Natural killer cell (primary cell): ENCODE measurements around the gene SMIM45.

ENCODE experiments used
- ATAC-seq, 3 donors: fragments of 150-1000 bp in 2 of 3; fragments of 200-7000 bp in 1 of 3; cut with Tn5 transposase; 1 replicate in 1 of 3; 2 replicates in 2 of 3; pipeline ENCODE4 v1.10.0; 2021; ENCODE audit warnings: mild to moderate bottlenecking in 2 of 3, moderate library complexity in 2 of 3
- DNase-seq, 2 donors: peaks; one replicate each; pipeline versions ENCODE4 v3.0.0 to v3.0.0-alpha.2; 2013 to 2021; ENCODE audit warnings: mixed read lengths in 1 of 2
- H3K27ac ChIP-seq: one replicate; pipeline ENCODE4 v1.5.1; 2013; ENCODE audit warnings: mild to moderate bottlenecking, low read length
- H3K27me3 ChIP-seq: one replicate; pipeline ENCODE4 v1.6.1; 2013; ENCODE audit warnings: low read length; ENCODE audit not compliant: control insufficient read depth, insufficient read depth
- H3K36me3 ChIP-seq: one replicate; pipeline ENCODE4 v1.6.1; 2013; ENCODE audit warnings: low read length; ENCODE audit not compliant: control insufficient read depth, insufficient read depth
- H3K4me1 ChIP-seq: one replicate; pipeline ENCODE4 v1.6.1; 2013; ENCODE audit warnings: low read length; ENCODE audit not compliant: control insufficient read depth, insufficient read depth
- H3K4me3 ChIP-seq: one replicate; pipeline ENCODE4 v1.5.1; 2013; ENCODE audit warnings: low read length
- H3K9me3 ChIP-seq: one replicate; pipeline ENCODE4 v1.6.1; 2013; ENCODE audit warnings: low read length; ENCODE audit not compliant: control insufficient read depth, insufficient read depth
- H3K27ac Mint-ChIP-seq, 2 donors: one replicate each; pipeline ENCODE4 v1.8.0; 2022; ENCODE audit warnings: mild to moderate bottlenecking in 2 of 2, mixed read lengths in 2 of 2, moderate library complexity in 1 of 2
- H3K27me3 Mint-ChIP-seq, 2 donors: one replicate each; pipeline ENCODE4 v1.8.0; 2022; ENCODE audit warnings: low read depth in 2 of 2, mixed read lengths in 2 of 2
- H3K36me3 Mint-ChIP-seq: one replicate; pipeline ENCODE4 v1.8.0; 2022; ENCODE audit warnings: mixed read lengths
- H3K4me1 Mint-ChIP-seq, 2 donors: one replicate each; pipeline ENCODE4 v1.8.0; 2022; ENCODE audit warnings: mixed read lengths in 2 of 2
- H3K4me3 Mint-ChIP-seq: one replicate; pipeline ENCODE4 v1.8.0; 2022; ENCODE audit warnings: mild to moderate bottlenecking, moderate library complexity, mixed read lengths
- H3K9me3 Mint-ChIP-seq, 2 donors: one replicate each; pipeline ENCODE4 v1.8.0; 2022; ENCODE audit warnings: mixed read lengths in 2 of 2
- CTCF ChIP-seq: fragments of 200-600 bp; IDR thresholded peaks from one replicate; pipeline ENCODE4 v1.8.0; 2022; ENCODE audit warnings: antibody characterized with exemption
- WGBS: methylation state at CpG from one replicate; pipeline ENCODE4 v1.1.7; 2013; ENCODE audit warnings: missing lambda C conversion rate; ENCODE audit not compliant: insufficient coverage; 5-methylcytosine and 5-hydroxymethylcytosine counted together
- intact Hi-C: fragments of 100-400 bp; cut with micrococcal nuclease; formaldehyde crosslinking; loops from one replicate; pipeline ENCODE4 v1.14.2; 2022

SMIM45 gene

DNA sequence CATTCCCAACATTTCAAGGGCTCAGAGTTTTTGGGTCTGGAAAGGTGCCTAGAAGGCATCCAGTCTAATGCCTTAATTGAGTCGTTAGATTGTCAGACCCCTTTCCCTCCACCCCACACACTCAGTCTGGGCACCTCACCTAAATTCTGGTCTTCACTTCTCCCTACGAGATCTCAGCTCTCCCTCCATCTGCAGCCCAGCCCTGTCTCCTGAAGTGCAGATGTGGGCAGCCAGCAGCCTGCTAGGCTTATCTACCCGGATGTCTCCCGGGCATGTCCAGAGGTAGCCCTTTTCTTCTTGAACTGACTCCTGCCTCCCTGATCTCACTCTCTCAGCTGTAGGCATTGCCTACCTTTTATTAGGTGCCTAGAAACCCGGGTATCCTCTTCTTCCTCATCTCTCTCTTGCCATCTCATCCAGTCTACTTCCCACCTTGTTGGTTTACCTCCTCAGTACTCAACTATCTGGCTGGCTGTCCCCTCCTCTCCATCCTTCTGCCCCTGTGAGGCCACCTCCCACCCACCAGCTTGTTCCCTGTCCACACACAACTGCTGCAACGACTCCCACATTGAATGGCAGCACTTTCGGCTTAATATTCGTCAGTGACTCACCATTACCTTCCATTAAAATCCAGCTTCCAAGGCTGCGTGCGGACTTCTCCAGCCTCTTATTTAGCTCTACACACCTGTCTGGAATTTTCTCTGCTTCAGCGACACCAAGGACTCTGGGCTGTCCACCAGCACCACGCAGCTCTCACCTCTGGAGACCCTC, 23.5 kb downstream of the SMIM45 start:
- no peaks in the 10 kb centered on the region for H3K9me3 ChIP-seq
- DNase-seq (no peak), ATAC-seq (no peak)
- peaks cover 10% of the 10 kb centered on the region for H3K4me1 ChIP-seq
- peaks cover 19% of the 10 kb centered on the region for H3K27me3 ChIP-seq
- Mint-ChIP-seq H3K36me3 (no peaks in the 10 kb centered on the region), H3K27ac (no peak overlapping the region), H3K4me3 (peak overlapping the region; percentile 70), H3K9me3 (no peaks in the 10 kb centered on the region), H3K27me3 (peaks cover 29 to 41% of the 10 kb centered on the region in 2 donors), H3K4me1 (peaks cover 6 to 10% of the 10 kb centered on the region in 2 donors)
- H3K36me3 ChIP-seq = no peaks in the 10 kb centered on the region
- TF ChIP-seq CTCF = no peak
- intact Hi-C loops = no loop called here
- H3K4me3 ChIP-seq = no peak overlapping the region
- WGBS = 78% methylated on average over 12 of the region's 12 CpGs
- H3K27ac ChIP-seq = no peak overlapping the region

DNA sequence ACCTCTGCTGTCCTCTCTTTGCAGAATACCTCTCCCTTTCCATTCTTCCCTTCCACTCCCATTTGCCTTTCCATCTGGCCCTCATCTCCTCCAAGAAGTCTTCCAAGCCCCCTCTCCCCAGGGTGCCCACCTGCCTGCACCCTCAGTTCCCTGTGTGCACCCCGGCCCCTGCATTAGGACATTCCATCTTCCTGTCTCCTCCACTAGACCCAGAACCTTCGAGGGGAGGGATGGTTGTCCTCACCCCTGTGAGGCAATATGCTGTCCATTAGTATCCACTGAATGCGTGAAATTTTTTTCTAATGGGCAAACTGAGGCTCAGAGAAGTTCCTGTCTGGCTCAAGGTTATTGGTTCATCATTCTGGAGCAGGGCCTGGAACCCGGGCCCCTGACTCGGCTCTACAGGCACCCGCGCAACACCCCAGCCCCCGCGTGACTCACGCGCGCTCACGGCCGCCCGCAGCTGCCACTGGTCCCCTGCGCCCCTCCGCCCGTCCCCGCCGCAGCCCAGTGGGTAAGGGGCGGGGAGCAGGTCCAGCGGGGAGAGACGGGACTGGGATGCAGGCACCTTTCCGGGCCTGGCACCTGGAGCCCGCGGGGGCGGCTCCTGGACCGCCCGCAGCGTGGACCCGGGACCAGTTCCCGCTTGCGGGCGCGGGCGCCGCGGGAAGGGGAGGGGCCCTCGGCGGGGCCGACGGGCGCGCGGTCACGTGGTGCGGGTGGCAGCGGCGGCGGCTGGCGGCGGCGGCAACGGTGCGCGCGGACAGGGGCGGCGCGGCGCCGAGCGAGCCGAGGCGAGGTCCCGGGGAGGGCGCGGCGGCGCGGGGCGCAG, 24.3 kb downstream of the SMIM45 start:
- ATAC-seq (peak in 2 of 3 donors; percentile 74), DNase-seq (peak; percentile 22 to 65)
- Mint-ChIP-seq H3K4me1 (peaks cover 6 to 10% of the 10 kb centered on the region in 2 donors), H3K36me3 (no peaks in the 10 kb centered on the region), H3K27ac (no peak overlapping the region), H3K9me3 (no peaks in the 10 kb centered on the region), H3K4me3 (peak overlapping the region; percentile 70), H3K27me3 (peaks cover 29 to 41% of the 10 kb centered on the region in 2 donors)
- Histone ChIP-seq H3K27ac (no peak overlapping the region), H3K4me1 (peaks cover 10% of the 10 kb centered on the region), H3K4me3 (no peak overlapping the region), H3K36me3 (no peaks in the 10 kb centered on the region), H3K9me3 (no peaks in the 10 kb centered on the region), H3K27me3 (peaks cover 19% of the 10 kb centered on the region)
- no peak for TF ChIP-seq CTCF
- WGBS = 2% methylated on average over 72 of the region's 72 CpGs
- intact Hi-C loops = no loop called here

GRCh38 chr22:41976961-41977566, 25.1 kb downstream of the SMIM45 start:
- H3K27ac ChIP-seq = no peak overlapping the region
- peaks cover 19% of the 10 kb centered on the region for H3K27me3 ChIP-seq
- Mint-ChIP-seq H3K4me1 (peaks cover 6 to 10% of the 10 kb centered on the region in 2 donors), H3K36me3 (no peaks in the 10 kb centered on the region), H3K9me3 (no peaks in the 10 kb centered on the region), H3K27me3 (peaks cover 29 to 41% of the 10 kb centered on the region in 2 donors), H3K4me3 (peak overlapping the region; percentile 31), H3K27ac (no peak overlapping the region)
- no peak for TF ChIP-seq CTCF
- intact Hi-C loops = no loop called here
- 8% methylated on average over 46 of the region's 46 CpGs for WGBS
- peaks cover 10% of the 10 kb centered on the region for H3K4me1 ChIP-seq
- ATAC-seq (peak in 2 of 3 donors; percentile 19 to 20), DNase-seq (peak in 1 of 2 donors; percentile 38)
- no peak overlapping the region for H3K4me3 ChIP-seq
- H3K36me3 ChIP-seq = no peaks in the 10 kb centered on the region
- no peaks in the 10 kb centered on the region for H3K9me3 ChIP-seq
